OCI-LY3 (cell line): Measurements from ENCODE around the gene ZEB2.

Source experiments
- H2AFZ ChIP-seq: fragments of 200-600, 300-600 bp; shearing (Covaris generic); 2 replicates; pipeline ENCODE4 v1.6.0; 2014; ENCODE audit warnings: antibody characterized with exemption, low read depth, low read length
- H3K27ac ChIP-seq: fragments of 200-600, 300-600 bp; sonication (generic); 2 replicates; pipeline ENCODE4 v1.5.1; 2014; ENCODE audit warnings: mild to moderate bottlenecking, low read length, moderate library complexity, mixed read lengths
- H3K27me3 ChIP-seq: fragments of 200-600, 300-600 bp; sonication (generic); 2 replicates; pipeline ENCODE4 v1.6.1; 2014; ENCODE audit warnings: low read depth, low read length, mixed read lengths
- H3K36me3 ChIP-seq: fragments of 200-600, 300-600 bp; sonication (generic); replicated peaks from 2 replicates; pipeline ENCODE3; 2014; ENCODE audit warnings: low read depth, low read length, mixed read lengths
- H3K4me1 ChIP-seq: fragments of 300-600, 200-600 bp; sonication (generic); 2 replicates; pipeline ENCODE4 v1.6.1; 2014; ENCODE audit warnings: low read length, mixed read lengths
- H3K4me2 ChIP-seq: fragments of 200-600, 300-600 bp; sonication (generic); 2 replicates; pipeline ENCODE4 v1.6.1; 2014; ENCODE audit warnings: low read length, mixed read lengths
- H3K4me3 ChIP-seq: fragments of 300-600, 200-600 bp; sonication (generic); 2 replicates; pipeline ENCODE4 v1.5.1; 2014; ENCODE audit warnings: antibody characterized with exemption, mild to moderate bottlenecking, low read length, moderate library complexity
- H3K79me2 ChIP-seq: fragments of 300-600, 200-600 bp; shearing (Covaris generic); 2 replicates; pipeline ENCODE4 v1.6.1; 2014; ENCODE audit warnings: mild to moderate bottlenecking, low read length, mixed read lengths
- H3K9ac ChIP-seq: fragments of 300-600, 200-600 bp; shearing (Covaris generic); 2 replicates; pipeline ENCODE4 v1.6.0; 2014; ENCODE audit warnings: mild to moderate bottlenecking, low read length, moderate library complexity
- H3K9me3 ChIP-seq: fragments of 200-600, 300-600 bp; shearing (Covaris generic); 2 replicates; pipeline ENCODE4 v1.6.1; 2014; ENCODE audit warnings: low read length, mixed read lengths; ENCODE audit not compliant: insufficient read depth
- H4K20me1 ChIP-seq: fragments of 200-600, 300-600 bp; sonication (generic); 2 replicates; pipeline ENCODE4 v1.6.1; 2016; ENCODE audit warnings: low read length, mixed read lengths; ENCODE audit not compliant: insufficient read depth
- CTCF ChIP-seq: fragments of 200-600, 300-600 bp; sonication (generic); IDR thresholded peaks from 2 replicates; pipeline ENCODE4 v1.5.1; 2014; ENCODE audit warnings: antibody characterized with exemption, low read length, low read depth
- EZH2phosphoT487 ChIP-seq: fragments of 200-600 bp; shearing (Covaris generic); IDR thresholded peaks from 2 replicates; pipeline ENCODE4 v1.6.1; 2018; ENCODE audit warnings: antibody characterized with exemption, mixed run types, low read depth

The ZEB2 gene

GRCh38 chr2:144541396-144541795 lies 21.5 kb upstream of the ZEB2 start:
- H3K4me1 ChIP-seq: no peaks in the 10 kb centered on the region
- H3K9ac ChIP-seq: no peak overlapping the region
- no peaks in the 10 kb centered on the region for H3K9me3 ChIP-seq
- no peak overlapping the region for H3K4me3 ChIP-seq
- TF ChIP-seq CTCF (no peak), EZH2phosphoT487 (no peak)
- no peak overlapping the region for H3K27ac ChIP-seq
- H3K4me2 ChIP-seq: no peak overlapping the region
- no peaks in the 10 kb centered on the region for H3K36me3 ChIP-seq
- peaks cover 6% of the 10 kb centered on the region; the same call in 1 of the 2 replicates for H3K27me3 ChIP-seq
- no peak overlapping the region for H2AFZ ChIP-seq
- no peaks in the 10 kb centered on the region for H4K20me1 ChIP-seq
- H3K79me2 ChIP-seq: no peaks in the 10 kb centered on the region

DNA sequence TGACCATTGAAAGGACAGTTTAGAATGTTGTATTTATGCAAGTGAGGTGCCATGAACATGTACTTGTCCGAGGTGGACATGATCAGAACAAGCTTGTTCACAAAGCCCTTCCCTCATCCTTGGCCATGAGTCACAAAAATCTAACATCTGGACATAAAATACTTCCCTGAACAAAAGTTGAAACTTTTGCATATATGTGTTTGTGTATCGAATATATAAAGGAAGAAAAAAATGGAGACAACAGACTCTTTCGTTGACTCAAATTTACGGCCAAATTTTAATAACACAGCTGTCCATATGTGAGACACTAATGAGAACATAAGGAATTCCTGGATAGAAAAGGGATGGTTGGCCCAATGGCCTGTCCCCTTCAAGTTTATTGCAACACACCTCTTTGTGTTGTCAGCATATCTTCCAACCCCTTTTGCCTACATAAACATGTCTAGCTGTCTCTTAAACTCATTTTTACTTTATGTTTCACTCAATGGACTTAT lies 19.4 kb upstream of the ZEB2 start:
- Histone ChIP-seq H3K79me2 (no peaks in the 10 kb centered on the region), H3K4me1 (peaks cover 9% of the 10 kb centered on the region), H3K36me3 (no peaks in the 10 kb centered on the region), H3K4me2 (no peak overlapping the region), H3K9ac (no peak overlapping the region), H2AFZ (no peak overlapping the region), H4K20me1 (no peaks in the 10 kb centered on the region), H3K27ac (no peak overlapping the region), H3K4me3 (no peak overlapping the region), H3K27me3 (peaks cover 12% of the 10 kb centered on the region; the same call in 1 of the 2 replicates), H3K9me3 (no peaks in the 10 kb centered on the region)
- no peak for TF ChIP-seq EZH2phosphoT487
- no peak for TF ChIP-seq CTCF

GRCh38 chr2:144535300-144535699 lies 15.4 kb upstream of the ZEB2 start:
- no peak overlapping the region for H2AFZ ChIP-seq
- H4K20me1 ChIP-seq: no peaks in the 10 kb centered on the region
- no peak overlapping the region for H3K9ac ChIP-seq
- no peak overlapping the region for H3K4me3 ChIP-seq
- no peaks in the 10 kb centered on the region for H3K9me3 ChIP-seq
- H3K27ac ChIP-seq: no peak overlapping the region
- no peak for TF ChIP-seq CTCF
- TF ChIP-seq EZH2phosphoT487: no peak
- H3K4me1 ChIP-seq: peaks cover 9% of the 10 kb centered on the region
- H3K4me2 ChIP-seq: 0 out of 2 replicates have a peak overlapping the region, but pooled peaks have one; percentile 22
- no peaks in the 10 kb centered on the region for H3K36me3 ChIP-seq
- no peaks in the 10 kb centered on the region for H3K79me2 ChIP-seq
- H3K27me3 ChIP-seq: peaks cover 32% of the 10 kb centered on the region

DNA sequence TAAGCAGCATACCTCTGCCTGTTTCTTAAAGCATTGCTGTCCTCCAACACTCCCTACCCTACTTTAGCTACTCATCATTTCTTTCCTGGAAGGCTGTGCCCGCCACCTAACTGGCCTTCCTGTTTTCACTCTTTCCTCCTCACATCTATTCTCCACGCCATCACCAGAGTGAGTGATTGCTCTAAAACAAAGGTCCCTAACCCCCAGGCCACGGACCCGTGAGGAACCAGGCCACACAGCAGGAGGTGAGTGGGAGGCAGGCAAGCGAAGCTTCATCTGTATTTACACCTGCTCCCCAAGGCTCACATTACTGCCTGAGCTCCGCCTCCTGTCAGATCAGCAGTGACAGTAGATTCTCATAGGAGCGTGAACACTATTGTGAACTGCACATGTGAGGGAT lies 13.3 kb upstream of the ZEB2 start:
- peaks cover 42% of the 10 kb centered on the region for H3K27me3 ChIP-seq
- H3K4me3 ChIP-seq: no peak overlapping the region
- no peak overlapping the region for H3K9ac ChIP-seq
- H3K9me3 ChIP-seq: no peaks in the 10 kb centered on the region
- H3K4me2 ChIP-seq: no peak overlapping the region
- no peaks in the 10 kb centered on the region for H4K20me1 ChIP-seq
- peaks cover 17% of the 10 kb centered on the region for H3K4me1 ChIP-seq
- no peak overlapping the region for H3K27ac ChIP-seq
- no peaks in the 10 kb centered on the region for H3K79me2 ChIP-seq
- TF ChIP-seq CTCF (no peak), EZH2phosphoT487 (no peak)
- no peaks in the 10 kb centered on the region for H3K36me3 ChIP-seq
- no peak overlapping the region for H2AFZ ChIP-seq
